ENCODE data around the gene TPBGL.

- TF ChIP-seq CTCF (IDR thresholded peaks at IDR 0.05) (no peak), POLR2A (IDR thresholded peaks at IDR 0.05) (no peak)
Observed at GRCh38 chr11:75241906-75242644, 1.5 kb downstream of the TPBGL start.
